ENCODE measurements around the gene ZNF469.

GRCh38 chr16:88366704-88367047 is 16.1 kb upstream of the ZNF469 start:
- TF ChIP-seq CTCF (IDR thresholded peaks at IDR 0.05 in 4 of 5, conservative IDR thresholded peaks at IDR 0.05 in 1 of 5) (no peak), POLR2A (IDR thresholded peaks at IDR 0.05) (no peak)
